UCSD-AML1 (cell line): Measurements from ENCODE around the gene PRR15L.
A peak's percentile ranks its signal among the peaks of the same experiment; 100 is the strongest.

ENCODE experiments used
- DNase-seq: peaks from one replicate; lab custom pipeline; 2025; ENCODE audit not compliant: unreplicated experiment; lab: John Stamatoyannopoulos, UW

The PRR15L gene

GRCh38 chr17:47962901-47963300, 5.2 kb upstream of the PRR15L start:
- no peak for DNase-seq

GRCh38 chr17:47961406-47961805, 3.7 kb upstream of the PRR15L start:
- no peak for DNase-seq

- DNase-seq: no peak
These were observed 2.4 kb upstream of the PRR15L start for GRCh38 chr17:47959825-47960655.

GRCh38 chr17:47956791-47957590, 692 bp downstream of the PRR15L start:
- no peak for DNase-seq

GRCh38 chr17:47955497-47956461, 1.9 kb downstream of the PRR15L start:
- DNase-seq: no peak

GRCh38 chr17:47953909-47954308, 3.8 kb downstream of the PRR15L start:
- no peak for DNase-seq

GRCh38 chr17:47952171-47953021, 5.3 kb downstream of the PRR15L start:
- no peak for DNase-seq

- DNase-seq: no peak
These were observed 7.2 kb downstream of the PRR15L start for GRCh38 chr17:47950448-47950847.

- no peak for DNase-seq
These were observed 7.7 kb downstream of the PRR15L start for GRCh38 chr17:47949946-47950345.

GRCh38 chr17:47949197-47949759, 8.4 kb downstream of the PRR15L start:
- DNase-seq: peak; percentile 78

- DNase-seq: no peak
These were observed 8.9 kb downstream of the PRR15L start for GRCh38 chr17:47948706-47949196.

- peak; percentile 62 for DNase-seq
These were observed 10.7 kb downstream of the PRR15L start for GRCh38 chr17:47946929-47947397.

GRCh38 chr17:47946516-47946915, 11.2 kb downstream of the PRR15L start:
- DNase-seq: no peak

- no peak for DNase-seq
These were observed 11.9 kb downstream of the PRR15L start for GRCh38 chr17:47945529-47946508.

- DNase-seq: peak; percentile 22
These were observed 12.6 kb downstream of the PRR15L start for GRCh38 chr17:47945080-47945479.

- no peak for DNase-seq
These were observed 15.1 kb downstream of the PRR15L start for GRCh38 chr17:47942568-47942967.

GRCh38 chr17:47942096-47942510, 15.6 kb downstream of the PRR15L start:
- DNase-seq: no peak
